Activated CD4-positive, alpha-beta T cell treated with anti-CD3 and anti-CD28 coated beads for 36 hours (primary cell): ENCODE results near the gene BCKDHB. TPM values are rescaled to one million over a fixed set of nuclear protein-coding genes. Genes with fewer than 3 reads are reported as not detected.
A peak's percentile ranks its signal among the peaks of the same experiment; 100 is the strongest.
"Not testable (repeated sequence)": the region's sequence is repeated elsewhere in the genome, so short reads cannot be mapped to it uniquely, and the experiment has no call there.

Source experiments
- ATAC-seq: fragments of 200-7000 bp; cut with Tn5 transposase; one replicate; pipeline ENCODE4 v1.10.0; 2021; ENCODE audit warnings: mild to moderate bottlenecking, moderate library complexity
- CTCF ChIA-PET: fragments of 350-600 bp; sonication (Branson Sonifier 250); formaldehyde crosslinking; loops from one replicate; lab custom pipeline; 2021; ENCODE audit warnings: antibody characterized with exemption; lab: Charles Lee
- POLR2A ChIA-PET: fragments of 350-600 bp; sonication (Branson Sonifier 250); formaldehyde crosslinking; loops from one replicate; lab custom pipeline; 2021; ENCODE audit warnings: antibody characterized with exemption, inconsistent platforms; lab: Charles Lee
- DNase-seq: peaks from one replicate; pipeline ENCODE4 v3.0.0-alpha.2; 2020
- H3K27ac Mint-ChIP-seq: one replicate; pipeline ENCODE4 v1.8.0; 2021; ENCODE audit warnings: mixed read lengths
- H3K27me3 Mint-ChIP-seq: one replicate; pipeline ENCODE4 v1.8.0; 2021; ENCODE audit warnings: mixed read lengths
- H3K36me3 Mint-ChIP-seq: one replicate; pipeline ENCODE4 v1.8.0; 2021; ENCODE audit warnings: low read depth, mixed read lengths
- H3K4me1 Mint-ChIP-seq: one replicate; pipeline ENCODE4 v1.8.0; 2021; ENCODE audit warnings: mixed read lengths
- H3K4me3 Mint-ChIP-seq: one replicate; pipeline ENCODE4 v1.8.0; 2021; ENCODE audit warnings: mild to moderate bottlenecking, moderate library complexity, mixed read lengths
- H3K9me3 Mint-ChIP-seq: one replicate; pipeline ENCODE4 v1.8.0; 2021; ENCODE audit warnings: low read depth, mixed read lengths
- intact Hi-C, 2 experiments: fragments of 100-400 bp; cut with DNase I in 1 of 2; cut with micrococcal nuclease in 1 of 2; formaldehyde crosslinking; loops; one replicate each; pipeline versions ENCODE4 v1.14.2 to v1.15.1; 2022 to 2024; cut with DNase I, micrococcal nuclease
- total RNA-seq, 2 experiments: library from RNA; stranded (reverse); gene quantifications; one replicate each; pipeline ENCODE4 v1.2.3, GENCODE V29; 2021

BCKDHB gene
- total RNA-seq, 2 experiments from 2014 or later = 13.1 to 21.4 TPM

GRCh38 chr6:80105972-80106417 lies 476 bp upstream of the BCKDHB start:
- POLR2A ChIA-PET = interaction anchor here (1.0 to 1.6 kb wide), 3 partner anchors 102 to 162 kb away, joined by 3 to 11 read pairs (median 4); partner anchors contain the start of gene TTK
- Mint-ChIP-seq H3K27me3 (peaks cover 6% of the 10 kb centered on the region), H3K4me3 (peak overlapping the region; percentile 90), H3K9me3 (no peaks in the 10 kb centered on the region), H3K27ac (peak overlapping the region; percentile 88), H3K36me3 (no peaks in the 10 kb centered on the region), H3K4me1 (peaks cover 12% of the 10 kb centered on the region)
- CTCF ChIA-PET = interaction anchor here (0.7 to 3.2 kb wide), 7 partner anchors 12 to 594 kb away, joined by 3 to 13 read pairs (median 4); partner anchors contain the start of gene ELOVL4
- intact Hi-C loops = loop anchor here (1.0 to 10.0 kb wide), 9 partner anchors 59 to 1646 kb away; partner anchors contain the start of genes ELOVL4 (in 2 of the 2), TTK (in 2 of the 2), LCA5 (in 1 of the 2) and PHIP (in 1 of the 2)
- DNase-seq (no peak), ATAC-seq (peak; percentile 20)

GRCh38 chr6:80122576-80122975 lies 16.1 kb downstream of the BCKDHB start:
- H3K4me1 Mint-ChIP-seq, H3K4me3 Mint-ChIP-seq, intact Hi-C loops, ATAC-seq, H3K27ac Mint-ChIP-seq, POLR2A ChIA-PET, H3K9me3 Mint-ChIP-seq, CTCF ChIA-PET, DNase-seq, H3K27me3 Mint-ChIP-seq: not testable (repeated sequence)
- peaks cover 21% of the 10 kb centered on the region for H3K36me3 Mint-ChIP-seq

- H3K27ac Mint-ChIP-seq = no peak overlapping the region
- H3K4me1 Mint-ChIP-seq = no peaks in the 10 kb centered on the region
- H3K27me3 Mint-ChIP-seq = no peaks in the 10 kb centered on the region
- H3K9me3 Mint-ChIP-seq = no peaks in the 10 kb centered on the region
- DNase-seq (no peak), ATAC-seq (no peak)
- CTCF ChIA-PET = interaction anchor here (0.5 kb wide), 1 partner anchor 146 kb away, joined by 3 read pairs; no protein-coding TSS in a partner anchor
- POLR2A ChIA-PET = interaction anchor here (0.6 kb wide), 1 partner anchor 333 kb away, joined by 3 read pairs; no protein-coding TSS in a partner anchor
- peaks cover 13% of the 10 kb centered on the region for H3K36me3 Mint-ChIP-seq
- intact Hi-C loops = no loop called here
- H3K4me3 Mint-ChIP-seq = no peak overlapping the region
These were observed 20.3 kb downstream of the BCKDHB start for GRCh38 chr6:80126657-80127345.

GRCh38 chr6:80129485-80129884 lies 23.0 kb downstream of the BCKDHB start:
- DNase-seq (no peak), ATAC-seq (no peak)
- H3K36me3 Mint-ChIP-seq = peaks cover 19% of the 10 kb centered on the region
- no peak overlapping the region for H3K27ac Mint-ChIP-seq
- ChIA-PET CTCF (no interaction called here), POLR2A (no interaction called here)
- no peaks in the 10 kb centered on the region for H3K9me3 Mint-ChIP-seq
- intact Hi-C loops = no loop called here
- H3K4me3 Mint-ChIP-seq = no peak overlapping the region
- no peaks in the 10 kb centered on the region for H3K4me1 Mint-ChIP-seq
- H3K27me3 Mint-ChIP-seq = no peaks in the 10 kb centered on the region

- Mint-ChIP-seq H3K27ac (no peak overlapping the region), H3K4me1 (no peaks in the 10 kb centered on the region), H3K9me3 (no peaks in the 10 kb centered on the region), H3K27me3 (no peaks in the 10 kb centered on the region), H3K36me3 (peaks cover 33% of the 10 kb centered on the region), H3K4me3 (no peak overlapping the region)
- CTCF ChIA-PET = no interaction called here
- ATAC-seq (no peak), DNase-seq (peak; percentile 59)
- intact Hi-C loops = loop anchor here (5.0 to 10.0 kb wide), 2 partner anchors 204 to 1622 kb away; partner anchors contain the start of gene TENT5A (in 1 of the 2)
- POLR2A ChIA-PET = no interaction called here
These were observed 26.5 kb downstream of the BCKDHB start for GRCh38 chr6:80133020-80133419.

- CTCF ChIA-PET = no interaction called here
- no peak overlapping the region for H3K4me3 Mint-ChIP-seq
- intact Hi-C loops = loop anchor here (5.0 to 10.0 kb wide), 2 partner anchors 203 to 1621 kb away; partner anchors contain the start of gene TENT5A (in 1 of the 2)
These were observed 27.6 kb downstream of the BCKDHB start for GRCh38 chr6:80134065-80134464.

GRCh38 chr6:80142586-80142985 lies 36.1 kb downstream of the BCKDHB start:
- DNase-seq (no peak), ATAC-seq (no peak)
- CTCF ChIA-PET = interaction anchor here (1.0 kb wide), 1 partner anchor 66 kb away, joined by 3 read pairs; no protein-coding TSS in a partner anchor
- Mint-ChIP-seq H3K4me1 (no peaks in the 10 kb centered on the region), H3K27me3 (no peaks in the 10 kb centered on the region), H3K27ac (no peak overlapping the region), H3K36me3 (peaks cover 24% of the 10 kb centered on the region), H3K4me3 (no peak overlapping the region), H3K9me3 (no peaks in the 10 kb centered on the region)
- POLR2A ChIA-PET = no interaction called here
- intact Hi-C loops = no loop called here

More at GRCh38 chr6:80134065-80134464, 27.6 kb downstream of the BCKDHB start:
- no peaks in the 10 kb centered on the region for H3K9me3 Mint-ChIP-seq
- no peak for DNase-seq
- no peak overlapping the region for H3K27ac Mint-ChIP-seq
- H3K27me3 Mint-ChIP-seq = no peaks in the 10 kb centered on the region
- H3K4me1 Mint-ChIP-seq = no peaks in the 10 kb centered on the region
- ATAC-seq = no peak
- H3K36me3 Mint-ChIP-seq = peaks cover 35% of the 10 kb centered on the region
- POLR2A ChIA-PET = no interaction called here

- no peak for ATAC-seq
- H3K9me3 Mint-ChIP-seq = no peaks in the 10 kb centered on the region
- no peak overlapping the region for H3K27ac Mint-ChIP-seq
- intact Hi-C loops = no loop called here
- no peaks in the 10 kb centered on the region for H3K4me1 Mint-ChIP-seq
- DNase-seq = no peak
- CTCF ChIA-PET = no interaction called here
- no peaks in the 10 kb centered on the region for H3K27me3 Mint-ChIP-seq
- H3K36me3 Mint-ChIP-seq = peaks cover 24% of the 10 kb centered on the region
- H3K4me3 Mint-ChIP-seq = no peak overlapping the region
- POLR2A ChIA-PET = no interaction called here
These were observed 37.0 kb downstream of the BCKDHB start for GRCh38 chr6:80143419-80143937.

- Mint-ChIP-seq H3K4me3 (no peak overlapping the region), H3K27me3 (no peaks in the 10 kb centered on the region), H3K4me1 (no peaks in the 10 kb centered on the region), H3K36me3 (peaks cover 26% of the 10 kb centered on the region), H3K9me3 (no peaks in the 10 kb centered on the region), H3K27ac (no peak overlapping the region)
- ChIA-PET CTCF (no interaction called here), POLR2A (no interaction called here)
- ATAC-seq (no peak), DNase-seq (no peak)
- intact Hi-C loops = no loop called here
These were observed 38.4 kb downstream of the BCKDHB start for GRCh38 chr6:80144753-80145315.

- Mint-ChIP-seq H3K27me3 (no peaks in the 10 kb centered on the region), H3K4me1 (no peaks in the 10 kb centered on the region), H3K36me3 (peaks cover 26% of the 10 kb centered on the region), H3K27ac (no peak overlapping the region), H3K9me3 (no peaks in the 10 kb centered on the region), H3K4me3 (no peak overlapping the region)
- CTCF ChIA-PET = no interaction called here
- intact Hi-C loops = no loop called here
- ATAC-seq (no peak), DNase-seq (no peak)
- POLR2A ChIA-PET = no interaction called here
These were observed 39.0 kb downstream of the BCKDHB start for GRCh38 chr6:80145509-80145908.

GRCh38 chr6:80145921-80146320 lies 39.5 kb downstream of the BCKDHB start:
- ChIA-PET POLR2A (no interaction called here), CTCF (interaction anchor here (0.7 kb wide), 1 partner anchor 388 kb away, joined by 3 read pairs; no protein-coding TSS in a partner anchor)
- Mint-ChIP-seq H3K4me1 (no peaks in the 10 kb centered on the region), H3K9me3 (no peaks in the 10 kb centered on the region), H3K27me3 (no peaks in the 10 kb centered on the region), H3K4me3 (no peak overlapping the region), H3K27ac (no peak overlapping the region), H3K36me3 (peaks cover 23% of the 10 kb centered on the region)
- ATAC-seq (no peak), DNase-seq (no peak)
- intact Hi-C loops = no loop called here
